Suprapubic skin (tissue), 4 donors: ENCODE results near the gene NFIA. TPM values are rescaled to one million over a fixed set of nuclear protein-coding genes. Genes with fewer than 3 reads are reported as not detected.

Experiments
- DNase-seq, 2 donors: peaks; one replicate each; pipeline ENCODE4 v3.0.0-alpha.2; 2019; ENCODE audit warnings: low spot score in 2 of 2
- H3K27ac ChIP-seq: fragments of 200-600 bp; sonication (generic); one replicate; pipeline ENCODE4 v1.5.1; 2019
- H3K27me3 ChIP-seq: fragments of 200-600 bp; sonication (generic); one replicate; pipeline ENCODE4 v1.5.1; 2019
- H3K36me3 ChIP-seq: fragments of 200-600 bp; sonication (generic); one replicate; pipeline ENCODE4 v1.5.1; 2019
- H3K4me1 ChIP-seq: fragments of 200-600 bp; sonication (generic); one replicate; pipeline ENCODE4 v1.5.1; 2019
- H3K4me3 ChIP-seq: fragments of 200-600 bp; sonication (generic); one replicate; pipeline ENCODE4 v1.5.1; 2019; ENCODE audit warnings: mild to moderate bottlenecking
- H3K9me3 ChIP-seq: fragments of 200-600 bp; sonication (generic); one replicate; pipeline ENCODE4 v1.5.1; 2019
- CTCF ChIP-seq, 2 donors: fragments of 200-600 bp in 1 of 2; fragments of 450-650 bp in 1 of 2; sonication (generic) in 1 of 2; IDR thresholded peaks; one replicate each; pipeline ENCODE4 v1.5.1; 2016 to 2019; ENCODE audit warnings: antibody characterized with exemption in 2 of 2, mild to moderate bottlenecking in 1 of 2, moderate library complexity in 1 of 2
- EP300 ChIP-seq: sonication (generic); formaldehyde crosslinking; IDR thresholded peaks from one replicate; pipeline ENCODE4 v1.6.1; 2017; ENCODE audit warnings: antibody characterized with exemption
- POLR2A ChIP-seq, 2 donors: fragments of 450-650 bp; IDR thresholded peaks; one replicate each; pipeline ENCODE4 v1.6.1; 2017; ENCODE audit warnings: antibody characterized with exemption in 2 of 2, mild to moderate bottlenecking in 2 of 2, moderate library complexity in 2 of 2
- POLR2AphosphoS5 ChIP-seq, 3 donors: sonication (generic); formaldehyde crosslinking; IDR thresholded peaks; one replicate each; pipeline ENCODE4 v1.6.1; 2017; ENCODE audit warnings: antibody characterized with exemption in 3 of 3
- WGBS: methylation state at CpG from one replicate; pipeline ENCODE4 v1.1.5; 2018; 5-methylcytosine and 5-hydroxymethylcytosine counted together
- total RNA-seq, 4 donors: library from RNA; depleted of rRNA; stranded (reverse); fragments of >200 nt; gene quantifications; one replicate each; pipeline ENCODE4 v1.1.0, GENCODE V29; 2016

NFIA gene
- total RNA-seq, 4 donors from 2014 or later = 30.1 to 54.2 (median 48.2) TPM

GRCh38 chr1:61448914-61449313 lies 366.6 kb downstream of the NFIA start:
- peak overlapping the region; percentile 79 for H3K27ac ChIP-seq

GRCh38 chr1:61449410-61449809 lies 367.0 kb downstream of the NFIA start:
- H3K4me1 ChIP-seq = peaks cover 70% of the 10 kb centered on the region
- H3K27ac ChIP-seq = peak overlapping the region; percentile 76
- no peaks in the 10 kb centered on the region for H3K9me3 ChIP-seq
- H3K36me3 ChIP-seq = no peaks in the 10 kb centered on the region
- no peak overlapping the region for H3K4me3 ChIP-seq
- WGBS = 87% methylated on average over 5 of the region's 5 CpGs
- no peak for TF ChIP-seq EP300
- TF ChIP-seq POLR2A (IDR thresholded peaks at IDR 0.05) = no peak
- TF ChIP-seq POLR2AphosphoS5 (IDR thresholded peaks at IDR 0.05) = no peak
- no peak for TF ChIP-seq CTCF (IDR thresholded peaks at IDR 0.05)
- H3K27me3 ChIP-seq = no peaks in the 10 kb centered on the region
- no peak for DNase-seq

More at GRCh38 chr1:61448914-61449313, 366.6 kb downstream of the NFIA start:
- DNase-seq = peak; percentile 93
- Histone ChIP-seq H3K4me3 (no peak overlapping the region), H3K4me1 (peaks cover 70% of the 10 kb centered on the region), H3K36me3 (no peaks in the 10 kb centered on the region), H3K9me3 (no peaks in the 10 kb centered on the region), H3K27me3 (no peaks in the 10 kb centered on the region)
- 17% methylated on average over 5 of the region's 9 CpGs for WGBS
- TF ChIP-seq POLR2A (IDR thresholded peaks at IDR 0.05) = no peak
- no peak for TF ChIP-seq EP300
- no peak for TF ChIP-seq CTCF (IDR thresholded peaks at IDR 0.05)
- TF ChIP-seq POLR2AphosphoS5 (IDR thresholded peaks at IDR 0.05) = peak in 2 of 3 donors; percentile 98 to 99

- no peak overlapping the region for H3K4me3 ChIP-seq
- H3K27ac ChIP-seq = peak overlapping the region; percentile 76
- no peaks in the 10 kb centered on the region for H3K27me3 ChIP-seq
- TF ChIP-seq POLR2A (IDR thresholded peaks at IDR 0.05) (no peak), POLR2AphosphoS5 (IDR thresholded peaks at IDR 0.05) (peak in 1 of 3 donors; percentile 2)
- H3K4me1 ChIP-seq = peaks cover 70% of the 10 kb centered on the region
- no peaks in the 10 kb centered on the region for H3K9me3 ChIP-seq
- no peak for DNase-seq
- 30% methylated on average over 4 of the region's 4 CpGs for WGBS
- peaks cover 4% of the 10 kb centered on the region for H3K36me3 ChIP-seq
These were observed 368.1 kb downstream of the NFIA start for GRCh38 chr1:61450454-61450853.

- no peak for TF ChIP-seq POLR2A (IDR thresholded peaks at IDR 0.05)
- no peak for TF ChIP-seq CTCF (IDR thresholded peaks at IDR 0.05)
- TF ChIP-seq POLR2AphosphoS5 (IDR thresholded peaks at IDR 0.05) = no peak
- TF ChIP-seq EP300 = no peak
- no peaks in the 10 kb centered on the region for H3K27me3 ChIP-seq
- 62% methylated on average over 14 of the region's 14 CpGs for WGBS
- DNase-seq = no peak
- H3K36me3 ChIP-seq = peaks cover 10% of the 10 kb centered on the region
- H3K4me3 ChIP-seq = no peak overlapping the region
- H3K9me3 ChIP-seq = no peaks in the 10 kb centered on the region
- H3K4me1 ChIP-seq = peaks cover 69% of the 10 kb centered on the region
- H3K27ac ChIP-seq = peak overlapping the region; percentile 76
These were observed 368.7 kb downstream of the NFIA start for GRCh38 chr1:61450872-61451571.

GRCh38 chr1:61451572-61451968 lies 369.2 kb downstream of the NFIA start:
- H3K27ac ChIP-seq = peak overlapping the region; percentile 76
- H3K36me3 ChIP-seq = peaks cover 10% of the 10 kb centered on the region
- no peak for TF ChIP-seq CTCF (IDR thresholded peaks at IDR 0.05)
- no peak for TF ChIP-seq EP300
- no peak for TF ChIP-seq POLR2A (IDR thresholded peaks at IDR 0.05)
- no peak for TF ChIP-seq POLR2AphosphoS5 (IDR thresholded peaks at IDR 0.05)
- WGBS = 89% methylated on average over 5 of the region's 5 CpGs
- no peaks in the 10 kb centered on the region for H3K9me3 ChIP-seq
- no peaks in the 10 kb centered on the region for H3K27me3 ChIP-seq
- DNase-seq = no peak
- peaks cover 65% of the 10 kb centered on the region for H3K4me1 ChIP-seq
- no peak overlapping the region for H3K4me3 ChIP-seq
